DOHH2 (cell line): ENCODE data around the gene NCF4.

ENCODE experiments used
- CTCF ChIP-seq: fragments of 200-600 bp; sonication (generic); IDR thresholded peaks from one replicate; pipeline ENCODE4 v1.5.1; 2014; ENCODE audit warnings: antibody characterized with exemption, mild to moderate bottlenecking, low read depth, low read length; ENCODE audit not compliant: poor library complexity, severe bottlenecking
- EZH2phosphoT487 ChIP-seq: fragments of 200-600 bp; sonication (generic); IDR thresholded peaks from 2 replicates; pipeline ENCODE4 v1.6.1; 2017; ENCODE audit warnings: borderline replicate concordance, mild to moderate bottlenecking, antibody characterized with exemption, low read length, moderate library complexity, mixed read lengths

DNA sequence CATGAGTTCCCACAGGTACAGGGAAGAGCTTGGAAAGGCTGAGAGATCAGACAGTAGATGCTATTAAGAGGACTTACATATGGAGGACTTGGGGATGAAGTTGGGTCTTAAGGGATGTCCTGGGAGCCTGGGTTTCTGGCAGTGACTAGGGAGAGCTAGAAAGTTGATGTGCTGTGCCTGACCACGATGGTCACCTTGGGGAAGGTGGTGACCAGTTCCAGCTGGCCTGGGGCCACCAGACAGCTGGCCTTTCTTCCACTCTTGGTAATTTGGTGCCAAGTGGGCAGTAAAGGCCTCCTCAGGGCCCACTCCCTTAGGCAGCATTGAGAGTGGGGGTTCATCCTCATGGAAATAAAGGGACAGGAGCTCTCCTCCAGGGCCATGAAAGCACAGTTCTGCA, 38.7 kb downstream of the NCF4 start:
- TF ChIP-seq CTCF, result no peak
- TF ChIP-seq EZH2phosphoT487, result no peak
